A673 (cell line): ENCODE results near the gene SDHD. TPM values are rescaled to one million over a fixed set of nuclear protein-coding genes. Genes with fewer than 3 reads are reported as not detected.

Experiments
- BruUV-seq: library from RNA; stranded (reverse); fragments of 400-500 nt; replicated peaks from 2 replicates; lab custom pipeline; 2021; lab: Mats Ljungman, UMichigan
- CTCF ChIA-PET: fragments of 300-600 bp; sonication (Branson Sonifier 250); formaldehyde crosslinking; loops from one replicate; lab custom pipeline; 2022; ENCODE audit warnings: antibody characterized with exemption; lab: Charles Lee
- POLR2A ChIA-PET: fragments of 300-600 bp; sonication (Branson Sonifier 250); formaldehyde crosslinking; loops from one replicate; lab custom pipeline; 2022; ENCODE audit warnings: antibody characterized with exemption; ENCODE audit not compliant: low non-redundant PET; lab: Charles Lee
- DNase-seq: peaks from one replicate; pipeline ENCODE4 v3.0.0-alpha.2; 2015; ENCODE audit warnings: low spot score
- H3K27ac ChIP-seq: fragments of 200-600 bp; sonication (generic); 2 replicates; pipeline ENCODE4 v1.5.1; 2016; ENCODE audit warnings: mixed run types, low read depth, mild to moderate bottlenecking, mixed read lengths, antibody characterized with exemption, low read length; ENCODE audit not compliant: poor library complexity, severe bottlenecking
- H3K27me3 ChIP-seq: fragments of 200-600 bp; sonication (generic); replicated peaks from 2 replicates; pipeline ENCODE4 v1.6.1; 2017; ENCODE audit warnings: mixed run types, low read depth, mild to moderate bottlenecking, mixed read lengths, antibody characterized with exemption, low read length; ENCODE audit not compliant: insufficient read depth, poor library complexity
- H3K36me3 ChIP-seq: fragments of 200-600 bp; sonication (generic); 2 replicates; pipeline ENCODE4 v1.6.1; 2016; ENCODE audit warnings: mixed run types, mild to moderate bottlenecking, mixed read lengths, antibody characterized with exemption, low read length; ENCODE audit not compliant: insufficient read depth, poor library complexity, severe bottlenecking
- H3K4me1 ChIP-seq: fragments of 200-600 bp; sonication (generic); 2 replicates; pipeline ENCODE4 v1.6.1; 2017; ENCODE audit warnings: mixed run types, mild to moderate bottlenecking, mixed read lengths, antibody characterized with exemption, low read length; ENCODE audit not compliant: insufficient read depth, poor library complexity, severe bottlenecking
- H3K4me3 ChIP-seq: fragments of 200-600 bp; sonication (generic); 2 replicates; pipeline ENCODE4 v1.5.1; 2016; ENCODE audit warnings: low read depth, mixed run types, mild to moderate bottlenecking, mixed read lengths, low read length; ENCODE audit not compliant: poor library complexity, severe bottlenecking
- H3K9me3 ChIP-seq: fragments of 200-600 bp; sonication (generic); 2 replicates; pipeline ENCODE4 v1.6.1; 2016; ENCODE audit warnings: mixed run types, low read depth, mild to moderate bottlenecking, mixed read lengths, antibody characterized with exemption, low read length; ENCODE audit not compliant: poor library complexity, severe bottlenecking
- EZH2 ChIP-seq: fragments of 200-600 bp; sonication (generic); IDR thresholded peaks from 2 replicates; pipeline ENCODE4 v1.6.1; 2017; ENCODE audit warnings: borderline replicate concordance, low read depth, mild to moderate bottlenecking, mixed read lengths, antibody characterized with exemption, low read length; ENCODE audit not compliant: poor library complexity, severe bottlenecking
- intact Hi-C: fragments of 100-400 bp; cut with micrococcal nuclease; formaldehyde crosslinking; loops from one replicate; pipeline ENCODE4 v1.10.0; 2022; ENCODE audit not compliant: unreplicated experiment
- total RNA-seq: library from RNA; stranded (reverse); gene quantifications from 2 replicates; pipeline ENCODE4 v1.2.3, GENCODE V29; 2021
- TF ChIP-seq, protein P1 (sequence below): fragments of 300-800, 200-600 bp; sonication (generic); conservative IDR thresholded peaks from 2 replicates; pipeline ENCODE4 v1.5.1; 2017; ENCODE audit warnings: low read depth, mild to moderate bottlenecking, antibody characterized with exemption, low read length, moderate library complexity, mixed read lengths

The SDHD gene
- total RNA-seq, 1 experiment from 2014 or later: 135 TPM

DNA sequence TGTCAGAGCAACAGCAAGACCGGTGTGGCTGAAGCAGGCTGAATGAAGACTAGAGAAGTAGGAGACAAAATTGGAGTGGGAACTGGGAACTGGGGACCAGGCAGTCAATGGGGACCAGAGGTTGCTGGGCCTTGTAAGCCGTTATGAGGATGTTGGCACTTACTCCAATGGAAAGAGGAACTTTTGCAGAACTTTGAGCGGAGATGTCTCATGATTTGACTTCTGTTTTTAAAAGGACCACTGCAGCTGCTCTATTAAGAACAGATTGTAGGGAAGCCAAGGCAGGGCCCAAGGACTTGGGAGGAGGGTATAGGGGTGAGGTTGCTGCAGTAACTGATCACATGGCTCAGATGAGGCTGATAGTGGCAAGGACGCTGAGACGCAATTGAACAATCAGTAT lies 43.0 kb downstream of the SDHD start:
- Histone ChIP-seq H3K4me3 (no peak overlapping the region), H3K27ac (no peak overlapping the region), H3K36me3 (no peaks in the 10 kb centered on the region), H3K9me3 (no peaks in the 10 kb centered on the region), H3K27me3 (no peaks in the 10 kb centered on the region), H3K4me1 (peaks cover 20% of the 10 kb centered on the region)
- POLR2A ChIA-PET: no interaction called here
- CTCF ChIA-PET: no interaction called here
- TF ChIP-seq EZH2: no peak
- TF ChIP-seq, protein P1, sequence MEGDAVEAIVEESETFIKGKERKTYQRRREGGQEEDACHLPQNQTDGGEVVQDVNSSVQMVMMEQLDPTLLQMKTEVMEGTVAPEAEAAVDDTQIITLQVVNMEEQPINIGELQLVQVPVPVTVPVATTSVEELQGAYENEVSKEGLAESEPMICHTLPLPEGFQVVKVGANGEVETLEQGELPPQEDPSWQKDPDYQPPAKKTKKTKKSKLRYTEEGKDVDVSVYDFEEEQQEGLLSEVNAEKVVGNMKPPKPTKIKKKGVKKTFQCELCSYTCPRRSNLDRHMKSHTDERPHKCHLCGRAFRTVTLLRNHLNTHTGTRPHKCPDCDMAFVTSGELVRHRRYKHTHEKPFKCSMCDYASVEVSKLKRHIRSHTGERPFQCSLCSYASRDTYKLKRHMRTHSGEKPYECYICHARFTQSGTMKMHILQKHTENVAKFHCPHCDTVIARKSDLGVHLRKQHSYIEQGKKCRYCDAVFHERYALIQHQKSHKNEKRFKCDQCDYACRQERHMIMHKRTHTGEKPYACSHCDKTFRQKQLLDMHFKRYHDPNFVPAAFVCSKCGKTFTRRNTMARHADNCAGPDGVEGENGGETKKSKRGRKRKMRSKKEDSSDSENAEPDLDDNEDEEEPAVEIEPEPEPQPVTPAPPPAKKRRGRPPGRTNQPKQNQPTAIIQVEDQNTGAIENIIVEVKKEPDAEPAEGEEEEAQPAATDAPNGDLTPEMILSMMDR: no peak
- BruUV-seq: no TSS peak
- DNase-seq: no peak
- intact Hi-C loops: no loop called here

DNA sequence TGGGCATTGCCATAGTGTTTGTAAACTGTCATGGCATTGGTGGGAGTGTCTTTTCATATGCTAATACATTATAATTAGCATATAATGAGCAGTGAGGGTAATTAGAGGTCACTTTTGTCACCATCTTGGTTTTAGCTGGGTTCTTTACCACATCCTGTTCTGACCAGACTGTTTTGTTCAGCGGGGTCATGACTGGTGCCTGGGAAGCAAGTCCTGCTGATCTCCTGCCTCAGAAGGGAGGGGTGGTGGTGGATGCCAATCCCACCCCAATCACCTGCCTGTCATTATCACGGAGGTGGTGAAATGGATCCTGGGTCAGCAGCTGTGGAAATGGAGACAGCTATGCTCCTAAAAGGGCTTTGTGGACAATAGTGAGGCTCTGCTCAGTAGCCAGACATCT lies 46.1 kb downstream of the SDHD start:
- Histone ChIP-seq H3K36me3 (no peaks in the 10 kb centered on the region), H3K27me3 (no peaks in the 10 kb centered on the region), H3K9me3 (no peaks in the 10 kb centered on the region), H3K4me3 (no peak overlapping the region), H3K4me1 (peaks cover 20% of the 10 kb centered on the region), H3K27ac (no peak overlapping the region)
- no peak for DNase-seq
- ChIA-PET CTCF (no interaction called here), POLR2A (no interaction called here)
- intact Hi-C loops: no loop called here
- TF ChIP-seq EZH2: no peak
- TF ChIP-seq, protein P1: no peak
- no TSS peak for BruUV-seq

DNA sequence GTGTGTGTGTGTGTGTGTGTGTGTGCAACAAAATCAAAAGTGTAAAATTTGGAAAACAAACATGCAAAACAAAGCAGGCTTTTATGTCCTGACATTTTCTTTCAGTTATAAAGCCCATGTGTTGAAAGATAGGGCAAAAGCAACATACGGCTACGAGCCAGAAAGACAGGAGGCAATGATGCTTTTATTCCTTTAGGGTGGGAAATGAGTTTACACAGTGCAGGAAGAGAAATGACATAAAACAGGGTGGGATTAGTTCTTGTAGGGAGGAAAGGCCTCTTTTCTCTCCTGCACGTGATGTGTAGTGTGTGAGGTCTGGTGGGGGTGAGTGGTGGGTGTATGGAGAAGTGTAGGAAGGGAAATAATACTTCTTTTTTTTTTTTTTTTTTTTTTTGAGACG lies 47.8 kb downstream of the SDHD start:
- no TSS peak for BruUV-seq
- peaks cover 2% of the 10 kb centered on the region for H3K4me1 ChIP-seq
- intact Hi-C loops: no loop called here
- no peaks in the 10 kb centered on the region for H3K36me3 ChIP-seq
- CTCF ChIA-PET: no interaction called here
- no peaks in the 10 kb centered on the region for H3K9me3 ChIP-seq
- TF ChIP-seq, protein P1: no peak
- TF ChIP-seq EZH2: no peak
- H3K27me3 ChIP-seq: no peaks in the 10 kb centered on the region
- H3K4me3 ChIP-seq: no peak overlapping the region
- no peak for DNase-seq
- no peak overlapping the region for H3K27ac ChIP-seq
- POLR2A ChIA-PET: no interaction called here
